Measurements from ENCODE around the gene EXOC2.

DNA sequence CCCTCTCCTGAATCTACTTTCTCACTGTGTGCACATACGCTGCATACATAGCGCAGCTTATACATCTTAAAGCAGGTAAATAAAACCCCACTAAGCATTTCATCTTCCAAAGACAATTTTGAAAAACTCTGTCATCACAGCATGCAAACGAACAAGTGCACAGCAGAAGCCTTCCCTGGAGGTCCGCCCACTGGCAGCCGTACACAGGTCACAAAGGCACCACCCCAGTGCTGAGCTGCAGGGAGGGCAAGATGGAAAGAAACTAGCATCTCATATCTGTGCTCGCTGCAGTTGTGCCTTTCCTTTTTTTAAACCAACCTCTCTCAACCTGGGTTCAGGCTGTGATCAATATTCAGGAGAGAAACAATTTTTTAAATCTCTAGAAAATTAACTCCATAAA, 109.3 kb downstream of the EXOC2 start:
- TF ChIP-seq, protein P1, sequence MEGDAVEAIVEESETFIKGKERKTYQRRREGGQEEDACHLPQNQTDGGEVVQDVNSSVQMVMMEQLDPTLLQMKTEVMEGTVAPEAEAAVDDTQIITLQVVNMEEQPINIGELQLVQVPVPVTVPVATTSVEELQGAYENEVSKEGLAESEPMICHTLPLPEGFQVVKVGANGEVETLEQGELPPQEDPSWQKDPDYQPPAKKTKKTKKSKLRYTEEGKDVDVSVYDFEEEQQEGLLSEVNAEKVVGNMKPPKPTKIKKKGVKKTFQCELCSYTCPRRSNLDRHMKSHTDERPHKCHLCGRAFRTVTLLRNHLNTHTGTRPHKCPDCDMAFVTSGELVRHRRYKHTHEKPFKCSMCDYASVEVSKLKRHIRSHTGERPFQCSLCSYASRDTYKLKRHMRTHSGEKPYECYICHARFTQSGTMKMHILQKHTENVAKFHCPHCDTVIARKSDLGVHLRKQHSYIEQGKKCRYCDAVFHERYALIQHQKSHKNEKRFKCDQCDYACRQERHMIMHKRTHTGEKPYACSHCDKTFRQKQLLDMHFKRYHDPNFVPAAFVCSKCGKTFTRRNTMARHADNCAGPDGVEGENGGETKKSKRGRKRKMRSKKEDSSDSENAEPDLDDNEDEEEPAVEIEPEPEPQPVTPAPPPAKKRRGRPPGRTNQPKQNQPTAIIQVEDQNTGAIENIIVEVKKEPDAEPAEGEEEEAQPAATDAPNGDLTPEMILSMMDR (IDR thresholded peaks at IDR 0.05; ENCODE audit: low read depth, low read length) = no peak
- TF ChIP-seq EZH2phosphoT487 (IDR thresholded peaks at IDR 0.05; ENCODE audit: low read depth) = no peak
